NCI-H82 treated with DMSO at 0.1 percent for 48 hours (cell line): ENCODE measurements around the gene UGT8.
A peak's percentile ranks its signal among the peaks of the same experiment; 100 is the strongest.
"Not testable (repeated sequence)": the region's sequence is repeated elsewhere in the genome, so short reads cannot be mapped to it uniquely, and the experiment has no call there.

Experiments
- DNase-seq: peaks from one replicate; lab custom pipeline; 2025; ENCODE audit not compliant: unreplicated experiment; lab: John Stamatoyannopoulos, UW

UGT8 gene

DNA sequence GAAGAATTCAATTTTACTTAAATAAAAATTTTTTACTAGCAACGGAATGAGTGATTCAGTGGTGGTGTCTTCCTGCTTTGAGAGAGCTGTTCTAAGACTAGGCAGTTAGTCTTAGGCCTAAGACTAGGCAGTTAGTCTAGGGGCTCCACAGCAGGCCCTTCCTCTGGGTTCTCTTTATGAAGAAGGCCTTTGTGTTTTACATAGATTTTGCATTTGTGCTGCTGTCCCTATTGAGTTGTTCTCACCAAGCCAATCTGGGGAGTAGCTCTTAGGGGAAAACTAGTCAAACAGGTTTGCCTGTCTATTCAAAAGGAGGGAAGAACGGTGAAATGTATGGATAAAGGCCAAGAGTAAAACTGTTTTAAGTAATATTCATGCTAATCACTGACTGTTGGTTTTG lies 7.6 kb downstream of the UGT8 start:
- DNase-seq = no peak

DNA sequence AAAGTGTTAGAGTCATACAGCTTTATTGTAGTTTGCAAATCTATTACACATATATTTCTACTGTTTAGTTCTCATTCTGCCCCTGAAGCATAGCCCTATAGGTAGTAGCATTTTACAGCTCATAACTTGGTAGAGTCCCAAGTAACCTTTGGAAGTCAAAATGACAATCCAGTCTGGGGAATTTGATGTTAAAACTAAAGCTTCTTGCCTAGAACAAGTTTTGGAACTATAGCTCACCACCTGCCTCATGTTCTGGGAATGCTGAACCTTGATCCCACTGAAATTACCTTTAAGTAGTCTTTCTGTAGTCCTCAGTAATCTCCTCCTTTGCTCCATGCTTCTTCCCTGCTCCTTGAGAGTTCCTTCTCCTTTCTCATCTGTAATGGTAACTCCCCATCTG lies 8.4 kb downstream of the UGT8 start:
- no peak for DNase-seq

DNA sequence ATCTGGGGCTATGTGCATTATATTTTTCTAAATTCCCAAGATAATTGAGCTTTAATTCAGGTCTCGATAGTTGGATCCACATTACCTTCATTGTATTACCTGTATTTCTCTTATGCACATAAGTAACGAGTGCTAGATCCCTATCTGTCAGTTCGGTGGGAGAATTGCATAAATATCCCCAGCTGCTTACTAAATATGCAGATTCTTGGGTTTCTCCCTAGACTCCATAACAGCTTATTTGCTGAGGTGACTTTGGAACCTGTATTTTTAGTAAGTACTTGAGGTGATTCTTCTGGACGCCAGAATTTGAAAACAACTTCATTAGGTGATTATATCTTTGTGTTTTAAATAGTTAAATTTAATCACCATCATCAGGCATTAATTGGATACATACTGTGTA lies 15.0 kb downstream of the UGT8 start:
- DNase-seq = no peak

DNA sequence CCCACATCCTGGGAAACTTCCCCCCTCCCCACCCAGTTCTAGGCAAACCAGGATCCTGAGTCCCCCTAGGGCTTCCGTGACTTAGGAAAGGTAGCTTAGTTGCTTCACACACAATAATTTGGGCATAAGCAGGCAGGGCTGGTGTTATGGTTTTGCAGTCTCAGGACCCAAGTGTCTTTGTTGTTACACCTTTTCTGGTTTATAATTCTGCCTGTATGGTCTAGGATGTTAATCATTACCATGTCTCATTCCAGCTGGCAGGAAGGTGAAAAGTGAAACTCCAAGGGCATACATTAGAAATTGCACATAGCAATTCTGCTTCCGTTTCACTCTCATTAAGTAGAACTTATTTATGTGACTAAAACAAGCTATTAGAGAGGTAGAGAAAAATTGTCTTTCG lies 16.8 kb downstream of the UGT8 start:
- DNase-seq = no peak

DNA sequence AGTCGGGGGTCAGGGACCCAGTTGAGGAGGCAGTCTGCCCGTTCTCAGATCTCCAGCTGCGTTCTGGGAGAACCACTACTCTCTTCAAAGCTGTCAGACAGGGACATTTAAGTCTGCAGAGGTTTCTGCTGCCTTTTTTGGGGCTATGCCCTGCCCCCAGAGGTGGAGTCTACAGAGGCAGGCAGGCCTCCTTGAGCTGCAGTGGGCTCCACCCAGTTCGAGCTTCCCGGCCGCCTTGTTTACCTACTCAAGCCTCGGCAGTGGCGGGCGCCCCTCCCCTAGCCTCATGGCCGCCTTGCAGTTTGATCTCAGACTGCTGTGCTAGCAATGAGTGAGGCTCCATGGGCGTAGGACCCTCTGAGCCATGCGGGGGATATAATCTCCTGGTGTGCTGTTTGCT lies 17.4 kb downstream of the UGT8 start:
- DNase-seq = not testable (repeated sequence)

DNA sequence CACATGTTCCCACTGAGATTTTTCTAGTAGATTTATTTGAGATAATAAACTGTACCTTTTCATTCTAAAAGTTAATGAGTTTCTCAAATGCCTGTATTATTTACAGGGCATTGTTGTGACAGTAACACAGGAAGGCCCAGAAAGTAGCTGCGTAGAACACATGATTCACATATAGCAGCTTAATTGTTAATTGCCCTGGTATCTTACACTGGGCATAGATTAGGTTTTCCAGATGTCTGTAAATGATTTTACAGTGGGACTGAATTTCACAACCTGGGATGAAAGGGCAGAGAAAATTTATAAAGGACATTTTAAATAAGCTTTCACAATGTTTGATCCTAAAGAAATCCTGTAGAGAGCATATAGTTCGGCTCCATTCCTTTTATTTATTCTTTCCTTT lies 27.6 kb downstream of the UGT8 start:
- DNase-seq = no peak

DNA sequence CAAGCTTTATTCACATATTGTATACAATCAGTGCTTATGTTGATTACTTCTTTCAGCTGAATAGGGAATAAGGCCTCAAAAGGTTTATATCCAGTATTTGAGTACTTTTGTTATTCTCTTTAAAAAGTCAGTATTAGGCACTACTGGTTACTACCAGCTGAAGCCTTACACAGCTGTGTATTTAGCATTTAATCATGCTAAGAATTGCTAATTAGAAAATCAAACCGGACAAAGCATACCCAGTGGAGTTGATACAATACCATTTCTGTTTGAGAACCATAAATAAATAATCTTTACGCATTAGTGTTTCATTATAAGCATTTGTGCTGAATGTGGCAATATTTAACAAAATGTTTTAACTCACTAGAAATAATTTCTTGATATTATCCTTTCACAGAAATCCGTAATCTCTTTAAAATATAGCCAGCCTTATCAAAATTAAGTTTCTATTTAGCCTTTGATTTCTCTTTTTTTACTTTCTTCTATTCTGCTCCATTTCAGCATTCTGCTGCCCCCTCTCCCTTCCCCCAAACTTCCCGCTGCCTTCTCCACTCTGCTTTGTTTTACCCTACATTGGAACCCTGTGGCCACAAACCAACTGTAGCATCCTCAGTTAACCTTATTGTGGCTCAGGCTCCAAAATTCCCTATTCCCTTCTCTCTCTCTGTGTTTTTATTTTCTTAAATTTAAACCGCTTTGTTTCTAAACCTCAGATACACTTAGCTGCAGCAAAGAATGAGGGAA lies 37.8 kb downstream of the UGT8 start:
- no peak for DNase-seq

DNA sequence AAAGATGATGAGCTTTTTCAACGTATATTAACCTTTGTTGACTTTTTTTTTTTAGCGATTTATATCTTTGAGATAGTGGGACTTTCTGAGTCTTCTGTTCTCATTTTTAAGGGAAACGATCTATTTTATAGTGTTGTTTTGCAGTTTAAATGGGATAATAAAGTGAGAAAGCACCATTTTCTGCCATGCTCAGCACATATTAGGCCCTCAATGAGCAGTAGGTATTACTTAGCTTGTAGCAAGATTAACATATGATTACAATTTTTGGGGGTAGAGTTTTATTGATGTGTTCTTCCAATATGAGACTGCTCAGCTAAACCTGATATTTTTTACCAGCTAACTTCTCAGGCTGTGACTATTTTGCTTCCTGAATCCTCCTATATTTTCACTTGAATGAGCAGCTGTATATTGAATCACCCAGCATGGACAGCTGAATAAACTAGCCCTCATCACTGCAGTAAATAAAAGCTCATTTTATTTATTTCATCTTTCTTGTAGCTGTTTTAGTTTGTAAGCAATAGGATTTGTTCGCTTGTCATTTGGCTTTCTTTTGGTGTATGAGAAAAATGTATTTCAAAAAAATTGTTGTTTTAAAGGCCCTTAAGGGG lies 43.7 kb downstream of the UGT8 start:
- DNase-seq = no peak

DNA sequence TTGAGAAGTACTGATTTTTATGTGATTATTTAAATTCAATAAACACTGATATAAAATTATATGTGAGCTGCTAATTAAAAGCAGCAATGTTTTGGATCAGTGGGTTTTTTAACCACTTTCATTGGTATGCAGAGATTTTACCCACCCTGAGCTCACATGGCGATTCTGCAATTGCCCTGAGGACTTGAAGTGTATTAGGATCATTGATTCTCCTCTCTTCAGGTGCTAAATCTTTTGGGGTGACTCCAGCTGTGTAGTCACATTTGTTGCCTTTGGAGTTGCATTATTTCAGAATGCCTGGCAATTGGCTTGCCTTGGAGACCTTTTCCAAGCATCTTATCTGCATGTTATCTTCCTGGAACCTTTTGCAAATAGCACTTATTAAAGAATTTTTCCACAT lies 51.3 kb downstream of the UGT8 start:
- DNase-seq = no peak

DNA sequence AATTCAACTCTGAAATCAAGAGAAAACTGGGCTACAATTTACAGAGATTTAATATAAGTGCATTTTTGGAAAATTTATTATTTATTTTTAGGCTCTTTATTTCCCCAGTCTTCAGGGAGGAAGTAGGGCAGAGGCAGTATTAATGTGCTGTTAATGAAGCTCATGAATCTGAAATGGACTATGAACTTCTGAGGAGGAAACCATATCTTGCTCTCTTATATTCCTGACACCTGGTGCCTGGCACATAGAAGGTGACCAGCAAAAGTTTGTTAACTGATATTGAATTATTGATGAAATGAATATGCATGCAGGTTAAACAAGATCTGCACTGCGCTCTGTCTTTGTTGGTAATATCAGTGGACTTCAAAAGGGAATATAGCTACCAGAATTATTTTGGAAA lies 55.1 kb downstream of the UGT8 start:
- no peak for DNase-seq

DNA sequence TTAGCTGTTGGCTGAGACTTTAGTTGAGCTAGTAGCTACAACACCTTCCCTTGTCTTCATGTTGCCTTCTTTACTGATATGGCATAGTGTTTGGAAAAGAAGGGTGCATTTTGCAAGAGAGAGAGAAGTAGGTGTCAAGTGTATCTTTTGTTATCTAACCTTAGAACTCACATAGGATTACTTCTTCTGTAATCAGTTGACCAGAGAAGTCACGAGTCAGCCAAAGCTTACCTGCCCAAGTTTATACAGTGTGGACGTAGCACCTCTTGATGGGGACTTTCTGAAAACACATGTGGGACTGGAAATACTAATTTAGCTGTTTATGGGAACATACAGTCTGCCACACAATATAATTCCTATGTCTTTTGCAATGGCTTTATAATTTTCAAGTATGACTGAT lies 56.0 kb downstream of the UGT8 start:
- no peak for DNase-seq

DNA sequence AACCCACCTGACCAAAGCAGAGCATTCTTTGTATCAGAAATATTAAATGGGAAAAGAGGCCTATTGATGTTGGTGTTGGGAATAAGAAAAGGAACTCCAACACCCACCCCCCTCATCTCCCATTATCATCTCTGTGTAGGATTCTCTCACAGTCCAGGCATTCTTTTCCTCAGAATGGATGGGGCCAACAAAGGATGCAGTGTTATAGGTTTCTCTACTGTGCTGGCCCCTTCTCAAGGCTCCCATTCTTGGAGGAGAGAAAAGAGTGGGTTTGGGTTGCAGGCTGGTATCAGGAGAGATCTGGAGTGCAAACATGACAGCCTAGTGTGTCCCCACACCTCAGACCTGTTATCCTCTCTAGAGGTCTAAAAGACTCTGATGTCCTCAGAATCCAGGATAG lies 59.6 kb downstream of the UGT8 start:
- DNase-seq = no peak

DNA sequence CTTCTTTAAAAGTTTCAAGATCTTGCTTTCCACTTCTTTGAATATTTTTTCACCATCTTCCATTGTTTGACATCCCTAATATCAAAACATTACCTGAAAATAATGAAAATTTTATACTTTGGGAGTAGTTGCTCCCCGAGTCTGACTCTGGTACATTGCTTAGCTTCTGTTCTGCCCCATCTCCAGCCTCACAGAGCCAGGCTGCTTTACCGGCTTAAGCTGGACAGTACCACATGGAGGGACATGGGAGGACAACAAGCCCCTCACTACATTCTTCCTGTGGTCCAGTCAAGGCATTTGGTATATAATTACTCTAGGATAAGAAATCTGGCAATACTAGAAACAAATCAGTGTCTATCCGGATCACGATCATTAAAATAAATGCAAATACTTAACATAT lies 60.2 kb downstream of the UGT8 start:
- no peak for DNase-seq

DNA sequence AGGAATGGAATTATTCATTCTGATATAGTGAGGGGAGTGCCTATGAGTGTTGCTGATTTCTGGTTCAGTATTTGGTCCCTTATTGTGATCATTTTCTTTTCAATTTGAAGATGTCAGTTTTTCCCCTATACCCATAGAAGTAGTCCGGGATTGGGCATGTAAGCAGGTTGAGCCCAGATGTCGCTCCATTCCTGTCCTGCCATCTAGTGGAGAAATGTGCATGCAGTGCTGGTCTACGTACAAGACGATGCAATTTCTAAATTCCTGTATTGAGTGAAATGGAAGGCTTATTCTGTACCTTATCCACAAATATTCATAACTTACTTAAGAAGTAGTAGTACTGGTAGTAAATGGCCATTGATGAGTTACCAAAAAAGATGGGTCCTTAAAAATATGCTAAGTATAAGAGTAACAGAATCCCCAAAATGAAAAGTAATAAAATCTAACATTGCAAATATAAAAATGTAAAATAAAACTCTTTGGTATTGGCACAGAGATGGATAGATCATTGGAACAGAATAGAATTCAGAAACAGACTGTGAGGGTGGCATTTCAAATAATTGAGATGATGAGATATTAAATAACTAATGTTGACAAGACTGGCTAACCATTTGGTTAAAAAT lies 60.9 kb downstream of the UGT8 start:
- DNase-seq = peak; percentile 6

DNA sequence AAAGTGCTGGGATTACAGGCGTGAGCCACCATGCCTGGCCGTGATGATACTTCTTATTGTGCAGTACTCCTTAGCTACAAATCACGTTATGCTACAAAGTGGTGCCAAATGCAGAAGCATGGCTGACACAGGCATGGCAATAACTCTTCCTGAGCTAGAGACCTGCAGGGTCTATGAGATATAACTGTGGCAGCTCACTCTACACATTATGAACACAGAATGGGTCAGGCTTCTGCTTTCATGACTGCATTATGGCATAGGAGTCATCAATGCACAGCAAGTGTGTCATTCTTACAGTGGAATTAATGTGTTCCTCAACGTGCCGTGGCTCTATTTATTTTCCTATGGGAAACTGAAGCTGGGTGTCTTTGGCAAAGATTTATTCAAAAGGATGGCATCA lies 64.5 kb downstream of the UGT8 start:
- no peak for DNase-seq

DNA sequence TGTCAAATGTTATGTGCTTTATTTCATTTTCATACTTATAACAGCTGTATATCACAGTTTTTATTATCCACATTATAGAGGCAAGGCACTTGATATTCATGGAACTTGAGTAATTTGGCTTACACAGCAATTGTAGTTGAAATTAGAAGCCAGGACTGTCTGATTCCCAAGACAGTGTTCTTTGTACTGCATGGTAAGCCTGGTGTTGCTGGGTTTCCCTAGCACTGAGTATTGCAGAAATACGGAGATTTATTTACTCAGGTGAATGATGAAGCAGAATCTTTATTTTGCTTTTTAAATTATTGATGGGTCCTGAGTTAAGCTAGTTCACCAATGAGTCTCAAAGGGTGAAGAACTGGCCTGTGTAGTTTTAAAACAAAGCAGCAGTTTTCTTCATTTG lies 70.0 kb downstream of the UGT8 start:
- no peak for DNase-seq

DNA sequence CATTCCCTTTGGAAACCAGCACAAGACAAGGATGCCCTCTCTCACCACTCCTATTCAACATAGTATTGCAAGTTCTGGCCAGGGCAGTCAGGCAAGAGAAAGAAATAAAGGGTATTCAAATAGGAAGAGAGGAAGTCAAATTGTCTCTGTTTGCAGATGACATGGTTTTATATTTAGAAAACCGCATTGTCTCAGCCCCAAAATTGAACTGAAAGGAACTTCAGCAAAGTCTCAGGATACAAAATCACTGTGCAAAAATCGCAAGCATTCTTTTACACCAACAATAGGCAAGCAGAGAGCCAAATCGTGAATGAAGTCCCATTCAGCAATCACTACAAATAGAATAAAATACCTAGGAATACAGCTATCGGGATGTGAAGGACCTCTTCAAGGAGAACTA lies 72.1 kb downstream of the UGT8 start:
- DNase-seq = not testable (repeated sequence)

DNA sequence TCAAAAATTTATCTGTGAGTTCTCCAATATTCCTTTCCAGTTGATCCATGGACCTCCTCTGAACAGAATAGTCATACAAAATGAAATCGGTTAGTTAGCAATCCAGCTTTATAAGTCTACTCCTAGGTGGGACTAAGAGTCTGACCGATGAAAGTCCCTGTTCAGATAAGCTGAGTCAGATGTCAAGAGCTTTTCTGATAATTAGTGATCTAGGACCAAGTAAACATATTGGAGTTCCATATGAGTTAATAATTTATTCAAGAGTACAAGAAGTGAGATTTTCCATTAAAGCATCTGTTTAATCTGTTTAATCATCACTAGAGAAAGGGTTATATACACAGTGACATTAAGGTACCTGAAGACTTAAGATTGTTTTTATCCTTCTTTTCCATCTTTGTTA lies 74.7 kb downstream of the UGT8 start:
- DNase-seq = no peak

DNA sequence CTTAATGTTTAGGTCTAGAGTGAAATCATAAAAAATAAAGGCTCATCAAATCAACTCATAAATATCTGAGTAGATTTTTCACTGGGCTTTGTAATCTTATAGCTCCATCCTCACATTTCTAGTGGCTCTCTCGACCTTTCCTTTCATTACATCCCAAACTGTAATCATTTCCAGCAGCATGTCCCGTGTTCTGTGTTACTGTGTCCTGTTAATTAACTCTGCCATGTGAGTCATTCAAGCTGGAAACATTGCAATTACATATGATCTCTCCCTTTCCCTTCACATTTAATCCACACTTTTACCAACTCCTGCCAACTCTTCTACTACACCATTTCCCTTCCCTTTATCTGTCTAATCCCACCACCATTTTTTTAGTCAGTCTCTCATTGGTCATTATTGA lies 75.5 kb downstream of the UGT8 start:
- no peak for DNase-seq

DNA sequence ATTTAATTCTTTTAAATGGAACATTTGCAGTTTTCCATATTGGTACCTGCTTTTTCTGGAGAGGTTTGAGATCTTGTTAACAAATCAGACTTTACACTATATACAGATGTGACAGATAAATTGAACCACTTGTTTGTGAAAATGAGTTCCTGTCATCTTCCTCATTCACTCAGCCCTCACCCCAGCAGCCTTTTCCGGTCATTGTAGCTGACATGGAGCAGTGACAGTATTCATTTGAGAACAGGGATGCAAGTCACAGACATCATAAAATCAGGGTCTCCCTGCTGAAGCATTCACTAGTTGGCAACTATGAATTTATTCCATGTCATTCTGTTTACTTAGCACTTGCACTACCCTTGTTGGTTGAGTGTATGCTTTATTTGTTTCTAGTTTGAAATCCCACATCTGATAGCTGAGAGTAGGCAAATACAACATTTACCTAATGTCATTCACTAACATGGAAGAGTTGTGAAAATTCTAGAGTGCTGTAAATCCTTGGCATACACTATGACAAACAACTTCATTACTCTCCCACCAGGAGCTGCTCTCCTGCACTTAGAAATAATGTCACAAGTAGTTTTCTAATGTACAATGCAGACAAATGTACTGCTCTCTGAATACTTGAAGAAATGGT lies 78.9 kb downstream of the UGT8 start:
- DNase-seq = no peak

DNA sequence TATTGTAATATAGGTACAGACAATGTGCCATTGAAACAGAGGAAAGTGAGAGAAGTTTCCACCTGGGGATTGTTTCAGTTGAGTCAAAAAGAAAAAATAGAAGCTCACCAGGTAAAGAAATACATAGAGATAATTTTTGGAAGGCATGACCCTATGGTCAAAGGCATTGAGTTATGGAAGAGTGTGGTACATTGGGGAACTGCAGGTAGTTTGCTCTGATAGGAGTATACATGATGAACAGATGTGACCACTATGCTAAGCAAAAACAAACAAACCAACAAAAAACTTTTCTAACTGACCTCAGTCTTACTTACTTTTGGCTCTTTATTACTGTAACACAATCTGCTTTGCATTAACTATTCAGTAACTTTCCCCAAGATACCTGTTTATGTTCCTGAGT lies 85.9 kb downstream of the UGT8 start:
- DNase-seq = no peak

DNA sequence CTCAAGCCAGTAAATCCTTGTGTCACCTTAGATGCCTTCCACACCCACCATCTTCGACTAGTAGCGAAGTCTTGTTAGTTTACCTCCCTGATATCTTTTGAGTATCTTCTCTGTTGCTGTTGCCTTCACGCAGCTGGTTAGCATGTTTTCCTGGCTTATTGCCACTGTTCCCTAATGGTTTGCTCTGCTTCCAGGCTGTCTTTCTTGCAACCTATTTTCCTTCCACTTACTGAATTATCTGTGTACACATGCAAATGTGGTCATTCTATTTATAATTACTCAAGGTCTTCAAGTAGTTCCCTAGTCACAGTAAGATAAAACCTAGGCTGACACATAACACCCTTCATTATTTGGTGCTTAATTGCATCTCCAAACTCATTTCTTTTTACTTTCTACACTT lies 89.5 kb downstream of the UGT8 start:
- DNase-seq = no peak
